ENCODE data around the gene SPATA20.

SPATA20 gene

GRCh38 chr17:50514936-50515702, 31.9 kb upstream of the SPATA20 start:
- Histone ChIP-seq H3K4me1 (ENCODE audit: insufficient read depth, low read length) (peaks cover 21% of the 10 kb centered on the region), H3K9me3 (ENCODE audit: control insufficient read depth, insufficient read depth, low read length) (no peaks in the 10 kb centered on the region), H3K36me3 (ENCODE audit: insufficient read depth, low read length) (no peaks in the 10 kb centered on the region), H3K9ac (ENCODE audit: low read depth, low read length) (no peak overlapping the region)

GRCh38 chr17:50517011-50517410, 30.0 kb upstream of the SPATA20 start:
- H3K9ac ChIP-seq (ENCODE audit: low read depth, low read length): no peak overlapping the region

GRCh38 chr17:50517504-50518383, 29.2 kb upstream of the SPATA20 start:
- Histone ChIP-seq H3K36me3 (ENCODE audit: insufficient read depth, low read length) (no peaks in the 10 kb centered on the region), H3K4me1 (ENCODE audit: insufficient read depth, low read length) (peaks cover 12% of the 10 kb centered on the region; the same call in 1 of the 2 replicates), H3K9me3 (ENCODE audit: control insufficient read depth, insufficient read depth, low read length) (no peaks in the 10 kb centered on the region), H3K9ac (ENCODE audit: low read depth, low read length) (no peak overlapping the region)

More at GRCh38 chr17:50517011-50517410, 30.0 kb upstream of the SPATA20 start:
- no peaks in the 10 kb centered on the region for H3K9me3 ChIP-seq (ENCODE audit: control insufficient read depth, insufficient read depth, low read length)
- peaks cover 12% of the 10 kb centered on the region; the same call in 1 of the 2 replicates for H3K4me1 ChIP-seq (ENCODE audit: insufficient read depth, low read length)
- no peaks in the 10 kb centered on the region for H3K36me3 ChIP-seq (ENCODE audit: insufficient read depth, low read length)

GRCh38 chr17:50518384-50519023, 28.5 kb upstream of the SPATA20 start:
- Histone ChIP-seq H3K9me3 (ENCODE audit: control insufficient read depth, insufficient read depth, low read length) (no peaks in the 10 kb centered on the region), H3K36me3 (ENCODE audit: insufficient read depth, low read length) (no peaks in the 10 kb centered on the region), H3K4me1 (ENCODE audit: insufficient read depth, low read length) (peaks cover 12% of the 10 kb centered on the region; the same call in 1 of the 2 replicates), H3K9ac (ENCODE audit: low read depth, low read length) (no peak overlapping the region)

GRCh38 chr17:50519141-50519834, 27.7 kb upstream of the SPATA20 start:
- Histone ChIP-seq H3K9ac (ENCODE audit: low read depth, low read length) (no peak overlapping the region), H3K36me3 (ENCODE audit: insufficient read depth, low read length) (no peaks in the 10 kb centered on the region), H3K4me1 (ENCODE audit: insufficient read depth, low read length) (peaks cover 8% of the 10 kb centered on the region; the same call in 1 of the 2 replicates), H3K9me3 (ENCODE audit: control insufficient read depth, insufficient read depth, low read length) (no peaks in the 10 kb centered on the region)

GRCh38 chr17:50520483-50520882, 26.5 kb upstream of the SPATA20 start:
- Histone ChIP-seq H3K9me3 (ENCODE audit: control insufficient read depth, insufficient read depth, low read length) (no peaks in the 10 kb centered on the region), H3K9ac (ENCODE audit: low read depth, low read length) (no peak overlapping the region)

GRCh38 chr17:50521514-50521913, 25.5 kb upstream of the SPATA20 start:
- H3K9ac ChIP-seq (ENCODE audit: low read depth, low read length): no peak overlapping the region
- no peaks in the 10 kb centered on the region for H3K36me3 ChIP-seq (ENCODE audit: insufficient read depth, low read length)
- no peaks in the 10 kb centered on the region for H3K9me3 ChIP-seq (ENCODE audit: control insufficient read depth, insufficient read depth, low read length)
- no peaks in the 10 kb centered on the region for H3K4me1 ChIP-seq (ENCODE audit: insufficient read depth, low read length)

More at GRCh38 chr17:50520483-50520882, 26.5 kb upstream of the SPATA20 start:
- no peaks in the 10 kb centered on the region for H3K36me3 ChIP-seq (ENCODE audit: insufficient read depth, low read length)
- no peaks in the 10 kb centered on the region for H3K4me1 ChIP-seq (ENCODE audit: insufficient read depth, low read length)

GRCh38 chr17:50522766-50523165, 24.2 kb upstream of the SPATA20 start:
- no peaks in the 10 kb centered on the region for H3K9me3 ChIP-seq (ENCODE audit: control insufficient read depth, insufficient read depth, low read length)
- no peak overlapping the region for H3K9ac ChIP-seq (ENCODE audit: low read depth, low read length)
- H3K36me3 ChIP-seq (ENCODE audit: insufficient read depth, low read length): no peaks in the 10 kb centered on the region
- no peaks in the 10 kb centered on the region for H3K4me1 ChIP-seq (ENCODE audit: insufficient read depth, low read length)

GRCh38 chr17:50523208-50523607, 23.8 kb upstream of the SPATA20 start:
- H3K9ac ChIP-seq (ENCODE audit: low read depth, low read length): no peak overlapping the region
- no peaks in the 10 kb centered on the region for H3K36me3 ChIP-seq (ENCODE audit: insufficient read depth, low read length)
- no peaks in the 10 kb centered on the region for H3K4me1 ChIP-seq (ENCODE audit: insufficient read depth, low read length)
- no peaks in the 10 kb centered on the region for H3K9me3 ChIP-seq (ENCODE audit: control insufficient read depth, insufficient read depth, low read length)

GRCh38 chr17:50524838-50525237, 22.1 kb upstream of the SPATA20 start:
- H3K36me3 ChIP-seq (ENCODE audit: insufficient read depth, low read length): no peaks in the 10 kb centered on the region
- H3K4me1 ChIP-seq (ENCODE audit: insufficient read depth, low read length): no peaks in the 10 kb centered on the region
- H3K9me3 ChIP-seq (ENCODE audit: control insufficient read depth, insufficient read depth, low read length): no peaks in the 10 kb centered on the region
- no peak overlapping the region for H3K9ac ChIP-seq (ENCODE audit: low read depth, low read length)

GRCh38 chr17:50527155-50527762, 19.7 kb upstream of the SPATA20 start:
- Histone ChIP-seq H3K4me1 (ENCODE audit: insufficient read depth, low read length) (peaks cover 6% of the 10 kb centered on the region; the same call in 1 of the 2 replicates), H3K9me3 (ENCODE audit: control insufficient read depth, insufficient read depth, low read length) (no peaks in the 10 kb centered on the region), H3K36me3 (ENCODE audit: insufficient read depth, low read length) (no peaks in the 10 kb centered on the region), H3K9ac (ENCODE audit: low read depth, low read length) (no peak overlapping the region)

GRCh38 chr17:50527949-50528474, 19.0 kb upstream of the SPATA20 start:
- H3K4me1 ChIP-seq (ENCODE audit: insufficient read depth, low read length): peaks cover 6% of the 10 kb centered on the region; the same call in 1 of the 2 replicates
- H3K36me3 ChIP-seq (ENCODE audit: insufficient read depth, low read length): no peaks in the 10 kb centered on the region
- H3K9ac ChIP-seq (ENCODE audit: low read depth, low read length): no peak overlapping the region
- no peaks in the 10 kb centered on the region for H3K9me3 ChIP-seq (ENCODE audit: control insufficient read depth, insufficient read depth, low read length)

- Histone ChIP-seq H3K4me1 (ENCODE audit: insufficient read depth, low read length) (peaks cover 13% of the 10 kb centered on the region), H3K9me3 (ENCODE audit: control insufficient read depth, insufficient read depth, low read length) (no peaks in the 10 kb centered on the region), H3K9ac (ENCODE audit: low read depth, low read length) (no peak overlapping the region), H3K36me3 (ENCODE audit: insufficient read depth, low read length) (no peaks in the 10 kb centered on the region)
These were observed 17.1 kb upstream of the SPATA20 start for GRCh38 chr17:50529849-50530248.
